HepG2 (cell line): ENCODE data around the gene GYS1. TPM values are rescaled to one million over a fixed set of nuclear protein-coding genes. Genes with fewer than 3 reads are reported as not detected.
A peak's percentile ranks its signal among the peaks of the same experiment; 100 is the strongest.

Experiments
- ATF3 ChIP-seq: sonication (generic); formaldehyde crosslinking; IDR thresholded peaks from 2 replicates; pipeline ENCODE4 v1.4.0; 2020; ENCODE audit warnings: missing genetic modification reagents
- ATF7 ChIP-seq, 2 experiments: fragments of 450-650 bp in 1 of 2; sonication (generic) in 1 of 2; formaldehyde crosslinking in 1 of 2; IDR thresholded peaks; 2 replicates each; pipeline versions ENCODE4 v1.4.0 to v1.6.1; 2016 to 2020; ENCODE audit warnings: antibody characterized with exemption in 1 of 2, mild to moderate bottlenecking in 1 of 2, missing genetic modification reagents in 1 of 2
- ELF3 ChIP-seq: IDR thresholded peaks from 2 replicates; pipeline ENCODE4 v1.6.1; 2016; ENCODE audit warnings: missing genetic modification reagents, missing compliant biosample characterization
- EP300 ChIP-seq, 3 experiments: sonication (generic) in 1 of 3; formaldehyde crosslinking in 1 of 3; IDR thresholded peaks; 2 replicates each; pipeline versions ENCODE4 v1.5.1 to v1.6.1; 2011 to 2020; ENCODE audit warnings: low read depth in 2 of 3, low read length in 2 of 3, borderline replicate concordance in 1 of 3, improper control_type of control experiment in 1 of 3, mild to moderate bottlenecking in 1 of 3, missing genetic modification reagents in 1 of 3, moderate library complexity in 1 of 3
- HMG20B ChIP-seq: conservative IDR thresholded peaks from 2 replicates; pipeline ENCODE4 v1.6.1; 2016; ENCODE audit warnings: missing genetic modification reagents, missing compliant biosample characterization
- MED13 ChIP-seq: sonication (generic); formaldehyde crosslinking; IDR thresholded peaks from 2 replicates; pipeline ENCODE4 v1.5.0; 2020; ENCODE audit warnings: missing genetic modification reagents
- NFIC ChIP-seq: IDR thresholded peaks from 2 replicates; pipeline ENCODE4 v1.6.1; 2012; ENCODE audit warnings: mild to moderate bottlenecking, low read length, inconsistent platforms
- NFKBIZ ChIP-seq: IDR thresholded peaks from 2 replicates; pipeline ENCODE4 v1.6.1; 2018; ENCODE audit warnings: missing genetic modification reagents, missing compliant biosample characterization
- PCBP1 ChIP-seq: fragments of 200-400 bp; formaldehyde crosslinking; IDR thresholded peaks from 2 replicates; pipeline ENCODE4 v1.6.1; 2017; ENCODE audit warnings: mild to moderate bottlenecking, low read depth, low read length, borderline replicate concordance
- TAF1 ChIP-seq: sonication (generic); formaldehyde crosslinking; IDR thresholded peaks from 2 replicates; pipeline ENCODE4 v1.4.0; 2020; ENCODE audit warnings: missing genetic modification reagents
- TOE1 ChIP-seq: sonication (generic); formaldehyde crosslinking; IDR thresholded peaks from 2 replicates; pipeline ENCODE4 v1.4.0; 2020; ENCODE audit warnings: mild to moderate bottlenecking, missing genetic modification reagents
- YEATS2 ChIP-seq: sonication (generic); formaldehyde crosslinking; IDR thresholded peaks from 2 replicates; pipeline ENCODE4 v1.4.0; 2020; ENCODE audit warnings: missing genetic modification reagents, borderline replicate concordance
- ZNF337 ChIP-seq: sonication (generic); formaldehyde crosslinking; IDR thresholded peaks from 2 replicates; pipeline ENCODE4 v1.5.1; 2020; ENCODE audit warnings: missing genetic modification reagents, low read depth, mild to moderate bottlenecking, borderline replicate concordance
- ZNF747 ChIP-seq: sonication (generic); formaldehyde crosslinking; IDR thresholded peaks from 2 replicates; pipeline ENCODE4 v1.8.1; 2023; ENCODE audit warnings: missing genetic modification reagents, mild to moderate bottlenecking, borderline replicate concordance
- ZNF749 ChIP-seq: sonication (generic); formaldehyde crosslinking; IDR thresholded peaks from 2 replicates; pipeline ENCODE4 v1.8.0; 2022; ENCODE audit warnings: mild to moderate bottlenecking, missing genetic modification reagents, moderate library complexity, borderline replicate concordance
- polyA plus RNA-seq, 8 experiments: library from polyadenylated mRNA; depleted of rRNA in 3 of 8; stranded (reverse) in 7 of 8; unstranded in 1 of 8; fragments of >200 nt; fragmentation: Illumina TruSeq in 4 of 8; extraction: Trizol in 4 of 8; gene quantifications; 2 replicates each; pipeline versions ENCODE4 v1.2.1 to v1.2.3, GENCODE V29; 2011 to 2016; ENCODE audit warnings: low read depth in 4 of 8, missing spikeins in 1 of 8, mixed read lengths in 1 of 8; ENCODE audit not compliant: insufficient read depth in 1 of 8
- total RNA-seq, 5 experiments: library from RNA; depleted of rRNA; stranded (reverse); fragments of >200 nt; fragmentation: Illumina TruSeq; extraction: Trizol; gene quantifications; 2 replicates each; pipeline ENCODE4 v1.2.3, GENCODE V29; 2016; ENCODE audit warnings: low read depth in 1 of 5
- TF ChIP-seq, protein P1 (sequence below): sonication (generic); formaldehyde crosslinking; IDR thresholded peaks from 2 replicates; pipeline ENCODE4 v1.4.0; 2020; ENCODE audit warnings: mild to moderate bottlenecking, missing genetic modification reagents, borderline replicate concordance
- TF ChIP-seq, protein P2 (sequence below): sonication (generic); formaldehyde crosslinking; IDR thresholded peaks from 2 replicates; pipeline ENCODE4; 2020; ENCODE audit warnings: missing genetic modification reagents, mild to moderate bottlenecking, borderline replicate concordance
- TF ChIP-seq, protein P3 (sequence below): sonication (generic); formaldehyde crosslinking; IDR thresholded peaks from 2 replicates; pipeline ENCODE4 v1.9.0; 2021; ENCODE audit warnings: missing genetic modification reagents, mild to moderate bottlenecking, borderline replicate concordance

GYS1 gene
- total and polyA plus RNA-seq, 2 of the 13 experiments (the other 11 are each of a cell fraction or from before 2014, with no cell fraction given) = 18.4 to 42.1 TPM

- TF ChIP-seq, protein P1, sequence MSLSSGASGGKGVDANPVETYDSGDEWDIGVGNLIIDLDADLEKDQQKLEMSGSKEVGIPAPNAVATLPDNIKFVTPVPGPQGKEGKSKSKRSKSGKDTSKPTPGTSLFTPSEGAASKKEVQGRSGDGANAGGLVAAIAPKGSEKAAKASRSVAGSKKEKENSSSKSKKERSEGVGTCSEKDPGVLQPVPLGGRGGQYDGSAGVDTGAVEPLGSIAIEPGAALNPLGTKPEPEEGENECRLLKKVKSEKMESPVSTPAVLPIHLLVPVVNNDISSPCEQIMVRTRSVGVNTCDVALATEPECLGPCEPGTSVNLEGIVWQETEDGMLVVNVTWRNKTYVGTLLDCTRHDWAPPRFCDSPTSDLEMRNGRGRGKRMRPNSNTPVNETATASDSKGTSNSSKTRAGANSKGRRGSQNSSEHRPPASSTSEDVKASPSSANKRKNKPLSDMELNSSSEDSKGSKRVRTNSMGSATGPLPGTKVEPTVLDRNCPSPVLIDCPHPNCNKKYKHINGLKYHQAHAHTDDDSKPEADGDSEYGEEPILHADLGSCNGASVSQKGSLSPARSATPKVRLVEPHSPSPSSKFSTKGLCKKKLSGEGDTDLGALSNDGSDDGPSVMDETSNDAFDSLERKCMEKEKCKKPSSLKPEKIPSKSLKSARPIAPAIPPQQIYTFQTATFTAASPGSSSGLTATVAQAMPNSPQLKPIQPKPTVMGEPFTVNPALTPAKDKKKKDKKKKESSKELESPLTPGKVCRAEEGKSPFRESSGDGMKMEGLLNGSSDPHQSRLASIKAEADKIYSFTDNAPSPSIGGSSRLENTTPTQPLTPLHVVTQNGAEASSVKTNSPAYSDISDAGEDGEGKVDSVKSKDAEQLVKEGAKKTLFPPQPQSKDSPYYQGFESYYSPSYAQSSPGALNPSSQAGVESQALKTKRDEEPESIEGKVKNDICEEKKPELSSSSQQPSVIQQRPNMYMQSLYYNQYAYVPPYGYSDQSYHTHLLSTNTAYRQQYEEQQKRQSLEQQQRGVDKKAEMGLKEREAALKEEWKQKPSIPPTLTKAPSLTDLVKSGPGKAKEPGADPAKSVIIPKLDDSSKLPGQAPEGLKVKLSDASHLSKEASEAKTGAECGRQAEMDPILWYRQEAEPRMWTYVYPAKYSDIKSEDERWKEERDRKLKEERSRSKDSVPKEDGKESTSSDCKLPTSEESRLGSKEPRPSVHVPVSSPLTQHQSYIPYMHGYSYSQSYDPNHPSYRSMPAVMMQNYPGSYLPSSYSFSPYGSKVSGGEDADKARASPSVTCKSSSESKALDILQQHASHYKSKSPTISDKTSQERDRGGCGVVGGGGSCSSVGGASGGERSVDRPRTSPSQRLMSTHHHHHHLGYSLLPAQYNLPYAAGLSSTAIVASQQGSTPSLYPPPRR = 0 out of 2 replicates have a peak, but pooled peaks have one; percentile 20
- TF ChIP-seq ATF3 (CRISPR knock-in tag) = peak; percentile 99
- TF ChIP-seq YEATS2 (CRISPR knock-in tag) = peak; percentile 63; the same call in 1 of the 2 replicates
- peak; percentile 56 for TF ChIP-seq NFIC
- TF ChIP-seq NFKBIZ (CRISPR knock-in tag) = peak; percentile 55; the same call in 1 of the 2 replicates
- TF ChIP-seq PCBP1 = no peak
- TF ChIP-seq ZNF337 (CRISPR knock-in tag) = no peak
- TF ChIP-seq ZNF749 (CRISPR knock-in tag) = peak; percentile 46; the same call in 1 of the 2 replicates
- TF ChIP-seq ELF3 (CRISPR knock-in tag) = 0 out of 2 replicates have a peak, but pooled peaks have one; percentile 4
- peak; percentile 90; the same call in 1 of the 2 replicates for TF ChIP-seq ZNF747 (CRISPR knock-in tag)
- TF ChIP-seq, protein P2, sequence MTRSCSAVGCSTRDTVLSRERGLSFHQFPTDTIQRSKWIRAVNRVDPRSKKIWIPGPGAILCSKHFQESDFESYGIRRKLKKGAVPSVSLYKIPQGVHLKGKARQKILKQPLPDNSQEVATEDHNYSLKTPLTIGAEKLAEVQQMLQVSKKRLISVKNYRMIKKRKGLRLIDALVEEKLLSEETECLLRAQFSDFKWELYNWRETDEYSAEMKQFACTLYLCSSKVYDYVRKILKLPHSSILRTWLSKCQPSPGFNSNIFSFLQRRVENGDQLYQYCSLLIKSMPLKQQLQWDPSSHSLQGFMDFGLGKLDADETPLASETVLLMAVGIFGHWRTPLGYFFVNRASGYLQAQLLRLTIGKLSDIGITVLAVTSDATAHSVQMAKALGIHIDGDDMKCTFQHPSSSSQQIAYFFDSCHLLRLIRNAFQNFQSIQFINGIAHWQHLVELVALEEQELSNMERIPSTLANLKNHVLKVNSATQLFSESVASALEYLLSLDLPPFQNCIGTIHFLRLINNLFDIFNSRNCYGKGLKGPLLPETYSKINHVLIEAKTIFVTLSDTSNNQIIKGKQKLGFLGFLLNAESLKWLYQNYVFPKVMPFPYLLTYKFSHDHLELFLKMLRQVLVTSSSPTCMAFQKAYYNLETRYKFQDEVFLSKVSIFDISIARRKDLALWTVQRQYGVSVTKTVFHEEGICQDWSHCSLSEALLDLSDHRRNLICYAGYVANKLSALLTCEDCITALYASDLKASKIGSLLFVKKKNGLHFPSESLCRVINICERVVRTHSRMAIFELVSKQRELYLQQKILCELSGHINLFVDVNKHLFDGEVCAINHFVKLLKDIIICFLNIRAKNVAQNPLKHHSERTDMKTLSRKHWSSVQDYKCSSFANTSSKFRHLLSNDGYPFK (CRISPR knock-in tag) = no peak
- TF ChIP-seq, protein P3, sequence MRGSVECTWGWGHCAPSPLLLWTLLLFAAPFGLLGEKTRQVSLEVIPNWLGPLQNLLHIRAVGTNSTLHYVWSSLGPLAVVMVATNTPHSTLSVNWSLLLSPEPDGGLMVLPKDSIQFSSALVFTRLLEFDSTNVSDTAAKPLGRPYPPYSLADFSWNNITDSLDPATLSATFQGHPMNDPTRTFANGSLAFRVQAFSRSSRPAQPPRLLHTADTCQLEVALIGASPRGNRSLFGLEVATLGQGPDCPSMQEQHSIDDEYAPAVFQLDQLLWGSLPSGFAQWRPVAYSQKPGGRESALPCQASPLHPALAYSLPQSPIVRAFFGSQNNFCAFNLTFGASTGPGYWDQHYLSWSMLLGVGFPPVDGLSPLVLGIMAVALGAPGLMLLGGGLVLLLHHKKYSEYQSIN = no peak
- peak; percentile 72 to 83 for TF ChIP-seq EP300 (IDR thresholded peaks at IDR 0.05; ENCODE audit: low read depth in 2 of 2, low read length in 2 of 2)
- peak; percentile 88 for TF ChIP-seq EP300 (CRISPR knock-in tag; IDR thresholded peaks at IDR 0.05; ENCODE audit: borderline replicate concordance)
- 0 out of 2 replicates have a peak, but pooled peaks have one; percentile 5 for TF ChIP-seq MED13 (CRISPR knock-in tag)
- peak; percentile 86 for TF ChIP-seq TOE1
- TF ChIP-seq ATF7 (IDR thresholded peaks at IDR 0.05) = peak; percentile 75
- peak; percentile 99 for TF ChIP-seq ATF7 (CRISPR knock-in tag; IDR thresholded peaks at IDR 0.05)
- TF ChIP-seq HMG20B (CRISPR knock-in tag) = 0 out of 2 replicates have a peak, but pooled peaks have one; percentile 40
- peak; percentile 72 for TF ChIP-seq TAF1 (CRISPR knock-in tag)
Observed at GRCh38 chr19:48963371-48964204, 29.5 kb downstream of the GYS1 start (continued).
